G401.6 (cell line): ENCODE data around the gene ACSF3.

ENCODE experiments used
- FAIRE-seq: peaks from 2 replicates; lab custom pipeline; 2012; peaks lifted over from hg19 to GRCh38; lab: Jason Lieb, UNC

Gene ACSF3

GRCh38 chr16:89131783-89132182 lies 38.1 kb downstream of the ACSF3 start:
- FAIRE-seq: no peak

GRCh38 chr16:89132194-89133005 lies 38.7 kb downstream of the ACSF3 start:
- FAIRE-seq: no peak

- no peak for FAIRE-seq
These were observed 39.9 kb downstream of the ACSF3 start for GRCh38 chr16:89133457-89134127.

- no peak for FAIRE-seq
These were observed 40.6 kb downstream of the ACSF3 start for GRCh38 chr16:89134269-89134668.

- no peak for FAIRE-seq
These were observed 41.5 kb downstream of the ACSF3 start for GRCh38 chr16:89135166-89135565.

GRCh38 chr16:89135971-89136765 lies 42.5 kb downstream of the ACSF3 start:
- FAIRE-seq: no peak

GRCh38 chr16:89136931-89137330 lies 43.3 kb downstream of the ACSF3 start:
- FAIRE-seq: no peak

GRCh38 chr16:89137666-89138512 lies 44.2 kb downstream of the ACSF3 start:
- FAIRE-seq: no peak

- FAIRE-seq: no peak
These were observed 44.8 kb downstream of the ACSF3 start for GRCh38 chr16:89138513-89138795.

GRCh38 chr16:89138843-89139520 lies 45.3 kb downstream of the ACSF3 start:
- no peak for FAIRE-seq

GRCh38 chr16:89139907-89140361 lies 46.3 kb downstream of the ACSF3 start:
- no peak for FAIRE-seq

GRCh38 chr16:89140401-89140800 lies 46.7 kb downstream of the ACSF3 start:
- no peak for FAIRE-seq

- no peak for FAIRE-seq
These were observed 47.6 kb downstream of the ACSF3 start for GRCh38 chr16:89140981-89141883.

- no peak for FAIRE-seq
These were observed 48.2 kb downstream of the ACSF3 start for GRCh38 chr16:89141884-89142267.

- FAIRE-seq: no peak
These were observed 49.0 kb downstream of the ACSF3 start for GRCh38 chr16:89142474-89143195.

GRCh38 chr16:89143201-89143741 lies 49.6 kb downstream of the ACSF3 start:
- FAIRE-seq: no peak

- FAIRE-seq: no peak
These were observed 50.4 kb downstream of the ACSF3 start for GRCh38 chr16:89143911-89144675.

GRCh38 chr16:89144681-89145080 lies 51.0 kb downstream of the ACSF3 start:
- FAIRE-seq: no peak
